GM21381 (cell line): ENCODE results near the gene TRA2B.

Source experiments
- ATAC-seq: cut with Tn5 transposase; IDR thresholded peaks from one replicate; pipeline ENCODE4 v1.9.1; 2021; ENCODE audit warnings: mild to moderate bottlenecking, moderate library complexity; ENCODE audit not compliant: unreplicated experiment

TRA2B gene

GRCh38 chr3:185954366-185954723 is 16.5 kb upstream of the TRA2B start:
- no peak for ATAC-seq

- ATAC-seq, result no peak
These were observed 12.9 kb upstream of the TRA2B start for GRCh38 chr3:185950728-185951127.

GRCh38 chr3:185949515-185949914 is 11.7 kb upstream of the TRA2B start:
- no peak for ATAC-seq

GRCh38 chr3:185948292-185948691 is 10.5 kb upstream of the TRA2B start:
- ATAC-seq, result no peak

- peak; percentile 17 for ATAC-seq
These were observed 5.9 kb upstream of the TRA2B start for GRCh38 chr3:185943760-185944106.

- peak; percentile 95 for ATAC-seq
These were observed 5.3 kb upstream of the TRA2B start for GRCh38 chr3:185942907-185943759.

- no peak for ATAC-seq
These were observed 4.6 kb upstream of the TRA2B start for GRCh38 chr3:185942396-185942795.

- no peak for ATAC-seq
These were observed 3.1 kb upstream of the TRA2B start for GRCh38 chr3:185940951-185941350.

- no peak for ATAC-seq
These were observed 1.9 kb upstream of the TRA2B start for GRCh38 chr3:185939721-185940120.

GRCh38 chr3:185936814-185937688 is 763 bp downstream of the TRA2B start:
- ATAC-seq, result peak; percentile 46

- ATAC-seq, result no peak
These were observed 1.6 kb downstream of the TRA2B start for GRCh38 chr3:185936273-185936629.

GRCh38 chr3:185935465-185936272 is 2.1 kb downstream of the TRA2B start:
- ATAC-seq, result no peak

- no peak for ATAC-seq
These were observed 2.9 kb downstream of the TRA2B start for GRCh38 chr3:185934767-185935464.

GRCh38 chr3:185934174-185934557 is 3.6 kb downstream of the TRA2B start:
- ATAC-seq, result no peak

GRCh38 chr3:185933374-185934173 is 4.2 kb downstream of the TRA2B start:
- ATAC-seq, result no peak

GRCh38 chr3:185931777-185932612 is 5.8 kb downstream of the TRA2B start:
- no peak for ATAC-seq

GRCh38 chr3:185930393-185931107 is 7.3 kb downstream of the TRA2B start:
- no peak for ATAC-seq
